Muscle of back (tissue), 11 donors: ENCODE measurements around the gene KAT8. TPM values are rescaled to one million over a fixed set of nuclear protein-coding genes. Genes with fewer than 3 reads are reported as not detected.
A peak's percentile ranks its signal among the peaks of the same experiment; 100 is the strongest.

ENCODE experiments used
- DNase-seq, 3 donors: peaks; one replicate each; pipeline versions ENCODE4 v3.0.0 to v3.0.0-alpha.2; 2013
- polyA plus RNA-seq, 10 donors: library from polyadenylated mRNA; unstranded; fragments of 120-200 nt; gene quantifications; one replicate each; pipeline ENCODE4 v1.2.1, GENCODE V29; 2013; ENCODE audit not compliant: insufficient read length in 10 of 10

The KAT8 gene
- polyA plus RNA-seq, 10 donors = 38.8 to 57.3 (median 45.3) TPM

DNA sequence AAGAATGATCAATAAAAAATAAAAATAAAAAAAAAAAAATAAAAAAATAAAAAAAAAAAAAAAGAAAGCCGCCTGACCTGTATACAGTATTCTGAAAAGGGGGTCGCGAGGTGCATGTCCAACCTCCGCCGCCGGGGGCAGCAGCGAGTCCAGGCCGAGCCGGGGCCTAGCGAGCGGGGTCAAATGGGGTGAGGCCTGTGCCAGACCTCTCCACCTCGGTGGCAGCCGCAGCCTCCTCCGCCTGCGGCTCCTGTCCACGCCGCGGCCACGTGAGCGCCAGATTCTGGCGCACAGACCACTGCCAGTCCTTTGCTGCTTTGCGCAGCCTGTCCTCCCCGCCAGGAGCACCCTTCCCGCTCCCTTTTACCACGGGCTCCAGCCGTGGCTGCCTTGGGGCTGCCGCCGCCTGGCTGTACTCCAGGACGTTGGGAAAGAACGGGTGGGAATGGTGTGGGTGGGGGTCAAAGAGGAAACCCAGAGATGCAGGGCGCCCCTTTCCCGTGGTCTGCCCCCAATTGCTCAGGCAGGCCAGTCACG is 11.7 kb upstream of the KAT8 start:
- peak; percentile 45 to 78 (median 70) for DNase-seq

DNA sequence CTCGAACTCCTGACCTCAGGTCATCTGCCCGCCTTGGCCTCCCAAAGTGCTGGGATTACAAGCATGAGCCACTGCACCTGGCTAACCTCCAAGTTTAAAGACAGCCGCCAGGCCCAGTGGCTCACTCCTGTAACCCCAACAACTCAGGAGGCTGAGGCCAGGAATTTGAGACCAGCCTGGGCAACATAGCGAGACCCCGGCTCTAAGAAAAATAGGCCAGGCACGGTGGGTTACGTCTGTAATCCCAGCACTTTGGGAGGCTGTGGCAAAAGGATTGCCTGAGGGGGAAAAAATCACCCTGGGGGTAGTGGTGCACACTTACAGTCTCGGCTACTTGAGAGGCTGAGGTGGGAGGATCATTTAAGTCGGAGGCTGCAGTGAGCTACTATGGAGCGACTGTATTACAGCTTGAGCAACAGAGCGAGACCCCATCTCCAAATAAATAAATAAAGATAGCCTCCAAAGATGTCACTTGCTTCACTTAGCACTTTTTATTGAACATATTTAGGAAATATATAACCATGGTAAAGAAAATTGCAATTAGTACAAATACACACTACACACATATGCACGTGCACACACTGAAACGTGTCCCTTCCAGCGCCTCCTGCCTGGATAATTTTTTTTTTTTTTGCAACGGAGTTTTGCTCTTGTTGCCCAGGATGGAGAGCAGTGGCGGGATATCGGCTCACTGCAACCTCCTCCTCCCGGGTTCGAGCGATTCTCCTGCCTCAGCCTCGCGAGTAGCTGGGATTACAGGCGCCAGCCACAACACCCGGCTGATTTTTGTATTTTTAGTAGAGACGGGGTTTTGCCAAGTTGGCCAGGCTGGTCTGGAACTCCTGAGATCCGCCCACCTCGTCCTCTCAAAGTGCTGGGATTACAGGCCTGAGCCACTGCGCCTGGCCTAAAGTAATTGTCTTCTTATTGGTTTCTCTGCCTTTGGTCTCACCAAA is 10.7 kb upstream of the KAT8 start:
- no peak for DNase-seq

DNA sequence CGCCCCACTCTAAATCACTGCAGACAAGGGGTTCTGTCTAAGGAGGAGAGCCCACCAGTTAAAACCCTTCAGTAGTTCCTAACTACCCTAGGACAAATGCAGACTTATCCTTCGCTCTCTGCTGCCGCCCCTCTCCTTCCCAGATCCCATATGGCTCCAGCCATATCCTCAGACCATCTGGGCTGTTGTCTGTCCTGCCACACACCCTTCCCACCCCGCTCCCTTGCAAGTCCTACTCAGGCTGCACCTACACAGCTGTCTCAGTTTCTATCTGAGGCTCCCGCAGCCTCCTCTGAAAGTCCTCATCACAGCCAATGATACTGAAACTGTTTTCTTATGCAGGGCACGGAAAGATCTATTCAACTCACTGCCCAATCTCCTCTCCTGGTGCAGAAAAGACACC is 10.0 kb upstream of the KAT8 start:
- DNase-seq = no peak

DNA sequence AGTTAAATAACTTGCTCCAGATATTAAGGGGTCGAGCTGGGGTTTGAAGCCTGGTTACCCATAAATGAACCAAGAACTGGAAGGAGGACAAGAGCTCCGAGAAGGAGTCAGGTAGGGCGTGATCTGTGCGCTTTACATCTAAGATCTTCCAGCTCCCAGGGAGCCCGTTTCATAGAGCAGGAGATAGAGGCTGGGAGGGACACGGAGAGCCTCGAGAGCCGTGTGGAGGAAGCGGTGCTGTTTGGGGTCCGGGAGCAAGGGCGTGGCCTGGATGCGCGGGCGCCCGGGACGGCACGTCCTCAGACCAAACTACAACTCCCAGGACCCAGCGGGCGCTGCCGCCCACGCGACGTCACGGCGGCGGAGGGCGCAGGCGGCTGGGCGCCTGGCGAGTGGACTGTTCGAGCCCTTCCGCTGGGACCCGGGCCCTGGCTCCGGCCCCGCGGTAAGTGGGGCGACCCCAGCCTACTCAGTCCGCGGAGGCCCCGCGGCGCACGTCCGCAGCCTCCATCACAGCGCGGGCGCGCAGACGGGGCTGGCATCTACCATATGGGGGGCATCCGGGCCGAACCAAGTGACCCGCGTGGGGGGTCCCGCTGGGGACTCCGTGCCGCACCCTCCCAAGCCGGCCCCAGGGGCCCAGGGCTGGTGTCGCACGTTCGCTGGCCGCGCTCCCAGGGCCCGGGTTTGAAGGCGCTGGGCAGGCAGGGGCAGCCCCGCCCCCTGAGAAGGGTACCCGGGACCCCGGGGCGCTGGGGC is 9.2 kb upstream of the KAT8 start, which contains the start of gene BCKDK:
Gene BCKDK (plus strand): TSS at position 352 of the 759 bp plus-strand sequence. CDS start 838 bp downstream, outside the sequence.
- peak; percentile 58 to 91 (median 82) for DNase-seq

DNA sequence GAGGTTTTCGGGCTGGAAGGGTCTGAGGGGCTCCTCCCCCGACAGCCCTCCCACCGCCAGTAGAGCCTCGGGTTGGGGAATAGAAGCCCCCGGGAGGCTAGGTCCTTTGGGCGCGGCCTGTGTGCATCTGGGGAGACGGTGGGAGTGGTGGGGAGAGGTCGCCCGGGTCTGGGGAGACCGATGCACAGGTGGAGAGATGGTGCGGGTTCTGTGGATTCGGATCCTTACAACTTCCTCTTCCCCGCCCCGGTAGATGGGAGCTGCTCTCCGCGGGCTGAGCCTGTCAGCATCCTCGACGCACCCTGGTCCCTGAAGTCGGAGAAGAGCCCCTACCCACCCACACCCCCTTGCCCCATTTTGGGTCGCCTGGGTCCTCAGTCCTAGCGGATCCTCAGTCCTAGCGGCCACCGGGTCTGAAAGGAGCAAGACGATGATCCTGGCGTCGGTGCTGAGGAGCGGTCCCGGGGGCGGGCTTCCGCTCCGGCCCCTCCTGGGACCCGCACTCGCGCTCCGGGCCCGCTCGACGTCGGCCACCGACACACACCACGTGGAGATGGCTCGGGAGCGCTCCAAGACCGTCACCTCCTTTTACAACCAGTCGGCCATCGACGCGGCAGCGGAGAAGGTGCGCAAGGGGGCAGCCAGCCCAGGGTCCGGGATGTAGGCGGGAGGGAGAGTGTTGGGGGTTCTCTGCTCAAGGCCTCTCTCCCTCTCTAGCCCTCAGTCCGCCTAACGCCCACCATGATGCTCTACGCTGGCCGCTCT is 8.5 kb upstream of the KAT8 start:
- DNase-seq = no peak

DNA sequence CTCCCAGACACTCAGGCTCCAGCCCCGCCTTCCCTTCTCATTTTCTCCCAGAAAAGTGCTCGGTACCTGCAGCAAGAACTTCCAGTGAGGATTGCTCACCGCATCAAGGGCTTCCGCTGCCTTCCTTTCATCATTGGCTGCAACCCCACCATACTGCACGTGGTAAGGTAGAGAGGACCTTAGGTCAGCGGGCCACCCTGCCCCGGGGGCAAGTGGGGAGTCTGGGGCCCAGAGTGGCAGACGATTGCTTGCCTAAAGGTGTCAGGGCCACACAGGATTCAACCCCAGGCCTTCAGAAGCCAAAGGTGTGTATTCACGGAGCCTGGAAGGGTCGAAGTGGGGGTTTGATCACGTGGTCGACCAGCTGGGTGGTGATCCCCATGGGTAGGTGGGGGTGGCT is 7.8 kb upstream of the KAT8 start:
- no peak for DNase-seq

DNA sequence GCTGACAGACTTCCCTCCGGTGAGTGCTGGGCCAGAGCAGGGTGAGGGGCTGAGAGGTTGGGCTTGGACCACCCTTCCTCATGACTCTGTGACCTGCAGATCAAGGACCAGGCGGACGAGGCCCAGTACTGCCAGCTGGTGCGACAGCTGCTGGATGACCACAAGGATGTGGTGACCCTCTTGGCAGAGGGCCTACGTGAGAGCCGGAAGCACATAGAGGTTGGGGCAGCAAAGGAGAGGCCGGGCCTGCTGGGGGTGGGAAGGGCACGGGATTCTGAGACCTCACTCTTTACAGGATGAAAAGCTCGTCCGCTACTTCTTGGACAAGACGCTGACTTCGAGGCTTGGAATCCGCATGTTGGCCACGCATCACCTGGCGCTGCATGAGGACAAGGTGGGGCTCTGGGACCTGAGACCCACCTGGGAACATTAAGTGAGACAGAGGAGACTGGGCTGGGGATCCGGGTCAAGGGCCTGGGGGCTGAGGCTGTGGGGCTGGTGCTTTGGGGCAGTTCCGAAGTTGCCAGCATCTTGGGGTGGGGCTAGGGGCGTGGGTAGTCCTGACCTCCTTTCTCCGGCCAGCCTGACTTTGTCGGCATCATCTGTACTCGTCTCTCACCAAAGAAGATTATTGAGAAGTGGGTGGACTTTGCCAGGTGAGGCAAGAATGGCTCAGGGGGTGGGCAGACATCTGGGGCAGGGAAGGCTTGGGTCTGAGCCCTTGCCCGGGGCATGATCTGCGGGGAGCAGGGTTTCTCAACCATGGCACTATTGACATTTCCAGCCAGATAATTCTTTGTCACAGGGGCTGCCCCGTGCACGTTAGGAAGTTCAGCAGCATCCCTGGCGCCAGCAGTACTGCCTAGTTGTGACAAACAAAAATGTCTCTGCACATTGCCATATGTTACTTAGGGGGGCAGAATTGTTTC is 7.1 kb upstream of the KAT8 start:
- DNase-seq = no peak

DNA sequence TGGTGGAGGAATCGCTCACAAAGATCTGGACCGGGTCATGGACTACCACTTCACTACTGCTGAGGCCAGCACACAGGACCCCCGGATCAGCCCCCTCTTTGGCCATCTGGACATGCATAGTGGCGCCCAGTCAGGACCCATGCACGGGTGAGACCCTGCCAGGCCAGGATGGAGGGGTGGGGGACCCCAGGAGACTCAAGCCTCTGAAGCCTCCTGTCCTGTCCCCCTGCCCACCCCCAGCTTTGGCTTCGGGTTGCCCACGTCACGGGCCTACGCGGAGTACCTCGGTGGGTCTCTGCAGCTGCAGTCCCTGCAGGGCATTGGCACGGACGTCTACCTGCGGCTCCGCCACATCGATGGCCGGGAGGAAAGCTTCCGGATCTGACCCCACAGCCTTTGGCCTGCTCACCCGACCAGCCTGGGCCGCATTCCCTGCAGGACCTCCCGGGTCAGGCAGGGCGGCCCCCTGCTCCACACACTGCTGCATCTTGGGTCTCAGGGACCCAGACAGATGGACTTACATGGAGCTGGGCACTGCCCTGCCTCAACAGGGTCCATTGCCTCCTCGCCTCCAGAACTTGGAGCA is 5.5 kb upstream of the KAT8 start:
- no peak for DNase-seq

DNA sequence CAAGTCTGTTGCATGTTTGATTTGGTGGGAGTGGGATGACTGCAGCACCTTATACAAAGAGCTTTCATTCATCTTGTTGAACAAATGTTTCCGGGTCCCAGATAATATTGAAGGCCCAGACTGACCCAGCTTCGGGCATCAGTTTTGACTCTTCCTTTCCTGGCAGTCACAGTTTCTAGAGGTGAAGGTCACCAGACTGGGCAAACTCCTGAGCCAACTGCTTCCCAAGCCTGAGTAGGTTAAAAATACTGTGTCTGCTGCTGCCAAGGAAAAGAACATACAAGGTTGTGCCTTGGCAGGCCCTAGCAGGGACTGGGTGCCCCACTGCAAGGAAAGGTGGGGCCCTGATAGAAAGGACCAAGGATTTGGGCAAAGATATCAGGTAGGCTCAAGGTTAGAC is 4.8 kb upstream of the KAT8 start:
- DNase-seq = no peak

DNA sequence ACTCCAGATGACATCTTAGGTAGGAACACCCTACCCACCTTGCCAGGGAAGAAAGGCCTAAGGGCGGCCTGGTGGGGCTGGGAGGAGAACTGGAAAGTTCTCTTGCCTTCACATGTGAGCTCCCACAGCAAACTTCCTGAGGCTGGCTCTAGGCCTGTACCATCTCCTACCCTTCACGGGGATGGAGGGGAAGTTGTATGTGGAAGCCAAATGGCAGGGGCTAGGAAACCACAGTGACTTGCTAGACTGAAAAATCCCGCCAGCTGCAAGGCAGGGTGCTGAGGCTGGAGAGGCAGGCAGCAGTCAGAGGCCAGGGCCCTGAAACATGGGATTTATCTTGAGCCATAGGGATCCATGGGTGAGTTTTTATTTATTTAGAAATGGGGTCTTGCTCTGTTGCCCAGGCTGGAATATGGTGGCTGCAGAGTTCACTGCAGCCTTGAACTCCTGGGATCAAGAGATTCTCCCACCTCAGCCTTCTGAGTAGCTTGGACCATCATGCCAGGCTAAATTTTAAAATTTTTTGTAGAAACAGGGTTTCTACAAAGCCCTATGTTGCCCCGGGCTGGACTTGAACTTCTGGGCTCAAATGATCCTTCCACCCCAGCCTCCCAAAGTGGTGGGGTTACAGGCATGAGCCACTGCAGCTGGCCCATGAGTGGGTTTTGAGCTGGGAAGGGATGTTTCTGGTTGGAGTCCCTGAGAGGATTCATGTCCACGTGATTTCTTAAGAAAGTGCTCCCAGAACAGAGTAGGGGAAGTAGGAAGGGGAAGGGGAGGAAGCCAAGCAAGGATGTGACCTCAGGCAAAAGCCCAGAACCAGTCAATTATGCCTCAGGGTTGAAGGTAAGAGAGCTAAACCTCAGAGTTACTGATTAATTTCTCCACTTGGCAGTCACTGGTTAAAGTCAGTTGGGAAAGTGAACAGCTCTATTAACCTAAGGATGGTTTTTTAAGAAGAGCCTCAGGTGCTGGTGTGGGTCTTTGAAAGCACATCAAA is 4.0 kb upstream of the KAT8 start:
- no peak for DNase-seq

DNA sequence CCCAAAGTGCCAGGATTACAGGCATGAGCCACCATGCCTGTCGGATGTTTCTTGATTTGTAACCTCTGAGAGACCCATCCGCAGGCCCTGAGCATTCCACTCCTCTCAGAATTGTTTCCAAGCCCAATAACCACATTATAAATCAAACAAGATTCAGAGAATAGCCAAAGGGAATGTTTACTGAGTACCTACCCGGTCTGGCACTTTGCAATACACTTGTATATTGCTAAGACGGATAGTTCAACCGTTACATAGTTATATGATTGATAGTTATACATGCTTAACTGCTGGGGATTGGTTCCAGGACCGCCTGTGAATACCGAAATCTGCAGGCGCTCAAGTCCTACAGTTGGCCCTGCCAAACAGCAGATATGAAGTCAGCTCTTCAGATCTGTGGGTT is 3.0 kb upstream of the KAT8 start:
- no peak for DNase-seq

DNA sequence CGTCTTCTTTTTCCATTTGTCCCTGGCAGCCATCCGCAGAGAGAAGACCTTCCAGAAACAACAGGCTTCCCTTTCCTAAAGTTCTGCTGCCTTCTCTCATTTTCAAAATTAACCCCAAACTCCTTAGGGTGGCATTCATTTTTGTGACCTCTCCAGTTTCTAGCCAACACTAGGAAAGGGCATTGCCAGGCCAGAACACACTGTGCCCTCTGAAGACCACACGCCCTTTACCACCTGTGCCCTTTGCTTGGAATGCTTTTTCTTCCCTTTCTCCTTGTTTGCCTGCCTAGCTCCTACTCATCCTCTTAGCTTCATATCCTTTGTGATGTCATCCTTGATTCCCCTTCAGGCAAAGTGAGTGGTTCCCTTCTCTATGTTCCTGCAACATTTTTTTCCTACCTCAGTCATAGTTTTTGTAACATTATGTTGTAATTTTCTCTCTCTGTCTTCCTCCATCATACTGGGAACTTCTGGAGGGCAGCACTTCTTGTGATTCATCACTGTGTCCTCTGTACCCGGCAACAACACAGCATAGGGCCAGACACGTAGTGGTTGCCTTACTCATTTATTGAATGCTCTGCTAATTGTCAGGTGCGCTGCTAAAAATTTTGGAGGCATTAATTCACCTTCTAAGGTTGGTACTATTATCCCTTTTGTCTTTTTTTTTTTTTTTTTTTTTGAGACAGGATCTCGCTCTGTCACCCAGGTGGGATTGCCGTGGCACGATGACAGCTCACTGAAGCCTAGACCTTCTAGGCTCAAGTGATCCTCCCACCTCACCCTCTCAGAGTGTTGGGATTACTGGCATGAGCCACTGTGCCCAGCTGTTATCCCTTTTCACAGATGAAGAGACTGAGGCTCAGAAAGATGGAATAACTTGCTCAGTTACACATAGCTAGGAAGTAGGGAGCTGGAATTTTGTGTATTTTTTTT is 1.0 kb downstream of the KAT8 start:
- DNase-seq = no peak

DNA sequence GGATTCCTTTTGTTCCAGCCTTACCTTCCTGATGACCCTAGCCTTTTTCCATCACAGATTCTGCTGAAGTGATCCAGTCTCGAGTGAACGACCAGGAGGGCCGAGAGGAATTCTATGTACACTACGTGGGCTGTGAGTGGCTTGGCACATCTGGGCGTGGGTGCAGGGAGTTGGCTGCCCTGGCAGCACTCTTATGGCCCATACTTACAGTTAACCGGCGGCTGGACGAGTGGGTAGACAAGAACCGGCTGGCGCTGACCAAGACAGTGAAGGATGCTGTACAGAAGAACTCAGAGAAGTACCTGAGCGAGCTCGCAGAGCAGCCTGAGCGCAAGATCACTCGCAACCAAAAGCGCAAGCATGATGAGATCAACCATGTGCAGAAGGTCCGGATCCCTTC is 2.7 kb downstream of the KAT8 start:
- no peak for DNase-seq

DNA sequence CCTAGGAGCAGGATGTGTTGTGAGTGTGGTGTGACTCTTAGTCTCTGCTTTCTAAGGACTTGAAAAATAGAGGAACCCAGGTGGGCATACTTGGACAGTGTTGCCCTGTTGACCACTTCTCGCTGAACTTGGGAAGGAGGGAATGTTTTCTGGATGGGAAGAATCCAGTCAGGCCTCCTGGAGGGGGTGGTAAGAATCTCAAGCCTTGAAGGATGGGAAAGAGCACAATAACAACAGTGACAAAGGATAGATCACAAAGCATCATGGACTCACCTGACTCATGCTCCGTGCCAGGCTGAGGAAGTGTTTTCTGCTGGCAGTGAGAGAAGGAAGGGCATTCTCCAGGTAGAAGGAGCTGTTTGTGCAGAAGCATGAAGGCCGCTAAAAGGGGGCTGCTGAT is 8.4 kb downstream of the KAT8 start:
- peak in 1 of 3 donors; percentile 1 for DNase-seq

DNA sequence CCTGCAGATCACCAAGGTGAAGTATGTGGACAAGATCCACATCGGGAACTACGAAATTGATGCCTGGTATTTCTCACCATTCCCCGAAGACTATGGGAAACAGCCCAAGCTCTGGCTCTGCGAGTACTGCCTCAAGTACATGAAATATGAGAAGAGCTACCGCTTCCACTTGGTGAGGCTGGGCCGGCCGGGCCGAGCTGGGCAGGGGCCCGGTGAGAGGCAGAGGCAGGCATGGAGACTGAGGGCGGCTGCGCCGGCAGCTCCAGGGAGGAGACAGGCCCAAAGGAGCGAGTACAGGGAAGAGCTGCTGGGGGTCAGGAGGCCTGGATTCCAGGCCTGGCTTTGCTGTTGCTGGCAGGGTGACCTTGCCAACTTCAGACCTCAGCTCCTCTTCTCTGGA is 9.7 kb downstream of the KAT8 start:
- no peak for DNase-seq

DNA sequence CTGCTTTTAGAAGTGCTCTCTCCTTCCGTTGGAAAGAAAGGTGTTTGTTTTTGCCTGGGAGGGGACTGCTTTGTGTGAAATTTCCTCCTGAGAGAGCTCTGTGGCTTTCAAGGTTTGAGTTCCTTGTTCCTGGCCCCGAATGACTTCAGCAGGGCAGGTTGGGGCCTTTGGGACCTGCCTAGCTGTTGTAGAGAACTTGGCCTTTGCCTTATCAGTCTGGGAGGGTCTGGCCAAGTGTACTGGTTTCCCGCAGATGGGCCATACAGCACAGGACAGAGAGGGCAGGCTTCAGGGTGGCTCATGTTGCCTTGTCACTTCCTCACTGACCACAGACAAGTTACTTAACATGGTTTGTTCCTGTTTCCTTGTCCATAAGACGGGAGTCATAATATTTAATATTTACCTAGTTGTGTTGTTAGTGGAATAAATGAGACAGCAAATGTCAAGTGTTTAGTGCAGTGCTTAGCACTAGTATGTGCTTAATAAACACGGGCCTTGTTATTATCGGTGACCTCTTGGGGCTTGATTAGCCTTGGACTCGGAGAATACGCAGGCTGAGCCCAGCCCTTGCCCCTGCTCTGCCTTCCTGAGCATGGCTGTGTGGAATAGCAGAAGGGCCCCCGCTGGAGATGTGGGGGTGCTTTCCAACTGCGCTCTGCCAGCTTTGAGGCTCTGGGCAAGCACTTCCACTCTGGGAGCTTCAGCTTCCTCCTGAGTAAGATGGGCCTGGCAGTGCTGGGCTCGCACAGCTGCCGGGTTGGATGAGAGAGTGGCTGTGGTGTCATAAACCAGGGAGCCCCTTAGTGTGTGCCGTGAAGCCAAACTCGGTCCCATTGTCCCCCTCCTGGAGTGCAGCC is 11.5 kb downstream of the KAT8 start:
- DNase-seq = no peak
